Vagina (tissue), 2 donors: ENCODE measurements around the gene PPL. TPM values are rescaled to one million over a fixed set of nuclear protein-coding genes. Genes with fewer than 3 reads are reported as not detected.

Experiments used
- DNase-seq, 2 donors: peaks; one replicate each; pipeline ENCODE4 v3.0.0-alpha.2; 2017; ENCODE audit errors: extremely low spot score in 2 of 2
- H3K27ac ChIP-seq: fragments of 200-600 bp; sonication (generic); one replicate; pipeline ENCODE4 v1.5.1; 2019
- H3K27me3 ChIP-seq: fragments of 200-600 bp; sonication (generic); one replicate; pipeline ENCODE4 v1.5.1; 2019
- H3K36me3 ChIP-seq, 2 donors: fragments of 200-600 bp; sonication (generic); one replicate each; pipeline ENCODE4 v1.5.1; 2017 to 2019
- H3K4me1 ChIP-seq: fragments of 200-600 bp; sonication (generic); one replicate; pipeline ENCODE4 v1.5.1; 2019
- H3K4me3 ChIP-seq, 2 donors: fragments of 200-600 bp; sonication (generic); 1 replicate in 1 of 2; 2 replicates in 1 of 2; pipeline ENCODE4 v1.5.1; 2016 to 2019
- H3K9me3 ChIP-seq: fragments of 200-600 bp; sonication (generic); one replicate; pipeline ENCODE4 v1.5.1; 2019
- CTCF ChIP-seq, 3 experiments: fragments of 450-650 bp in 2 of 3; fragments of 200-600 bp in 1 of 3; sonication (generic) in 1 of 3; IDR thresholded peaks; one replicate each; pipeline ENCODE4 v1.5.1; 2017 to 2019; ENCODE audit warnings: antibody characterized with exemption in 3 of 3, mild to moderate bottlenecking in 2 of 3, moderate library complexity in 2 of 3
- POLR2A ChIP-seq, 2 donors: fragments of 450-650 bp; IDR thresholded peaks; one replicate each; pipeline ENCODE4 v1.6.1; 2017; ENCODE audit warnings: antibody characterized with exemption in 2 of 2, mild to moderate bottlenecking in 2 of 2, moderate library complexity in 2 of 2
- POLR2AphosphoS5 ChIP-seq, 2 donors: sonication (generic); formaldehyde crosslinking; IDR thresholded peaks; one replicate each; pipeline ENCODE4 v1.9.0; 2017; ENCODE audit warnings: antibody characterized with exemption in 2 of 2, mild to moderate bottlenecking in 2 of 2, low read depth in 1 of 2; ENCODE audit not compliant: insufficient read depth in 1 of 2
- intact Hi-C: fragments of 100-400 bp; cut with DNase I; formaldehyde crosslinking; loops from one replicate; pipeline ENCODE4 v1.15.1; 2023
- total RNA-seq: library from RNA; depleted of rRNA; stranded (reverse); fragments of >200 nt; gene quantifications from one replicate; pipeline ENCODE4 v1.2.3, GENCODE V29; 2016

Gene PPL
- total RNA-seq, 1 donor from 2014 or later, result 391 TPM

GRCh38 chr16:4904108-4904941 lies 32.6 kb downstream of the PPL start:
- peaks cover 0 to 50% of the 10 kb centered on the region in 2 donors for H3K36me3 ChIP-seq
- no peaks in the 10 kb centered on the region for H3K9me3 ChIP-seq
- H3K4me3 ChIP-seq, result no peak overlapping the region
- intact Hi-C loops, result no loop called here
- no peak for DNase-seq
- H3K4me1 ChIP-seq, result no peaks in the 10 kb centered on the region
- no peak overlapping the region for H3K27ac ChIP-seq
- no peak for TF ChIP-seq POLR2AphosphoS5 (IDR thresholded peaks at IDR 0.05; ENCODE audit: insufficient read depth in 1 of 2, low read depth in 1 of 2)
- no peaks in the 10 kb centered on the region for H3K27me3 ChIP-seq

- TF ChIP-seq CTCF (IDR thresholded peaks at IDR 0.05), result no peak
- TF ChIP-seq POLR2A (IDR thresholded peaks at IDR 0.05), result no peak
- no peak for TF ChIP-seq POLR2AphosphoS5 (IDR thresholded peaks at IDR 0.05; ENCODE audit: insufficient read depth in 1 of 2, low read depth in 1 of 2)
- intact Hi-C loops, result no loop called here
These were observed 34.9 kb downstream of the PPL start for GRCh38 chr16:4902038-4902437.

GRCh38 chr16:4900750-4901149 lies 36.2 kb downstream of the PPL start:
- H3K36me3 ChIP-seq, result peaks cover 0 to 80% of the 10 kb centered on the region in 2 donors
- no peaks in the 10 kb centered on the region for H3K4me1 ChIP-seq
- no peak overlapping the region for H3K4me3 ChIP-seq
- no peak overlapping the region for H3K27ac ChIP-seq
- H3K9me3 ChIP-seq, result no peaks in the 10 kb centered on the region
- TF ChIP-seq CTCF (IDR thresholded peaks at IDR 0.05) (no peak), POLR2AphosphoS5 (IDR thresholded peaks at IDR 0.05; ENCODE audit: insufficient read depth in 1 of 2, low read depth in 1 of 2) (no peak), POLR2A (IDR thresholded peaks at IDR 0.05) (no peak)
- no peak for DNase-seq
- no peaks in the 10 kb centered on the region for H3K27me3 ChIP-seq
- intact Hi-C loops, result no loop called here

More at GRCh38 chr16:4902038-4902437, 34.9 kb downstream of the PPL start:
- Histone ChIP-seq H3K36me3 (peaks cover 0 to 72% of the 10 kb centered on the region in 2 donors), H3K27me3 (no peaks in the 10 kb centered on the region), H3K9me3 (no peaks in the 10 kb centered on the region), H3K4me1 (no peaks in the 10 kb centered on the region), H3K4me3 (no peak overlapping the region), H3K27ac (no peak overlapping the region)
- DNase-seq, result no peak

GRCh38 chr16:4900036-4900435 lies 36.9 kb downstream of the PPL start:
- H3K36me3 ChIP-seq, result peaks cover 0 to 85% of the 10 kb centered on the region in 2 donors
- DNase-seq, result no peak
- H3K27ac ChIP-seq, result no peak overlapping the region
- H3K4me3 ChIP-seq, result no peak overlapping the region
- H3K4me1 ChIP-seq, result no peaks in the 10 kb centered on the region
- intact Hi-C loops, result no loop called here
- H3K9me3 ChIP-seq, result no peaks in the 10 kb centered on the region
- TF ChIP-seq POLR2A (IDR thresholded peaks at IDR 0.05), result no peak
- no peak for TF ChIP-seq POLR2AphosphoS5 (IDR thresholded peaks at IDR 0.05; ENCODE audit: insufficient read depth in 1 of 2, low read depth in 1 of 2)
- no peak for TF ChIP-seq CTCF (IDR thresholded peaks at IDR 0.05)
- no peaks in the 10 kb centered on the region for H3K27me3 ChIP-seq

- no peak overlapping the region for H3K27ac ChIP-seq
- H3K9me3 ChIP-seq, result no peaks in the 10 kb centered on the region
- H3K27me3 ChIP-seq, result no peaks in the 10 kb centered on the region
- no peak overlapping the region for H3K4me3 ChIP-seq
- no peak for DNase-seq
- H3K36me3 ChIP-seq, result peaks cover 0 to 90% of the 10 kb centered on the region in 2 donors
- no peak for TF ChIP-seq POLR2A (IDR thresholded peaks at IDR 0.05)
- intact Hi-C loops, result no loop called here
- H3K4me1 ChIP-seq, result no peaks in the 10 kb centered on the region
These were observed 37.5 kb downstream of the PPL start for GRCh38 chr16:4899474-4899846.

GRCh38 chr16:4898811-4899473 lies 38.0 kb downstream of the PPL start:
- no peak for DNase-seq
- H3K4me3 ChIP-seq, result no peak overlapping the region
- no peak overlapping the region for H3K27ac ChIP-seq
- TF ChIP-seq POLR2AphosphoS5 (IDR thresholded peaks at IDR 0.05; ENCODE audit: insufficient read depth in 1 of 2, low read depth in 1 of 2) (no peak), CTCF (IDR thresholded peaks at IDR 0.05) (no peak), POLR2A (IDR thresholded peaks at IDR 0.05) (no peak)
- H3K27me3 ChIP-seq, result no peaks in the 10 kb centered on the region
- H3K36me3 ChIP-seq, result peaks cover 0 to 94% of the 10 kb centered on the region in 2 donors
- intact Hi-C loops, result no loop called here
- H3K4me1 ChIP-seq, result no peaks in the 10 kb centered on the region
- H3K9me3 ChIP-seq, result no peaks in the 10 kb centered on the region
